ENCODE measurements around the gene MYNN. TPM values are rescaled to one million over a fixed set of nuclear protein-coding genes. Genes with fewer than 3 reads are reported as not detected.
A peak's percentile ranks its signal among the peaks of the same experiment; 100 is the strongest.

Gene MYNN
- total RNA-seq, 2 donors from 2014 or later = 10.2 to 11.2 TPM

- no peak for DNase-seq (ENCODE audit: low spot score)
- H3K27me3 ChIP-seq = no peaks in the 10 kb centered on the region
- no peaks in the 10 kb centered on the region for H3K36me3 ChIP-seq
- peaks cover 0 to 6% of the 10 kb centered on the region in 2 donors for H3K4me1 ChIP-seq
- H3K4me3 ChIP-seq = no peak overlapping the region
- TF ChIP-seq, protein P1, sequence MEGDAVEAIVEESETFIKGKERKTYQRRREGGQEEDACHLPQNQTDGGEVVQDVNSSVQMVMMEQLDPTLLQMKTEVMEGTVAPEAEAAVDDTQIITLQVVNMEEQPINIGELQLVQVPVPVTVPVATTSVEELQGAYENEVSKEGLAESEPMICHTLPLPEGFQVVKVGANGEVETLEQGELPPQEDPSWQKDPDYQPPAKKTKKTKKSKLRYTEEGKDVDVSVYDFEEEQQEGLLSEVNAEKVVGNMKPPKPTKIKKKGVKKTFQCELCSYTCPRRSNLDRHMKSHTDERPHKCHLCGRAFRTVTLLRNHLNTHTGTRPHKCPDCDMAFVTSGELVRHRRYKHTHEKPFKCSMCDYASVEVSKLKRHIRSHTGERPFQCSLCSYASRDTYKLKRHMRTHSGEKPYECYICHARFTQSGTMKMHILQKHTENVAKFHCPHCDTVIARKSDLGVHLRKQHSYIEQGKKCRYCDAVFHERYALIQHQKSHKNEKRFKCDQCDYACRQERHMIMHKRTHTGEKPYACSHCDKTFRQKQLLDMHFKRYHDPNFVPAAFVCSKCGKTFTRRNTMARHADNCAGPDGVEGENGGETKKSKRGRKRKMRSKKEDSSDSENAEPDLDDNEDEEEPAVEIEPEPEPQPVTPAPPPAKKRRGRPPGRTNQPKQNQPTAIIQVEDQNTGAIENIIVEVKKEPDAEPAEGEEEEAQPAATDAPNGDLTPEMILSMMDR (IDR thresholded peaks at IDR 0.05) = no peak
- H3K27ac ChIP-seq = no peak overlapping the region
- H3K9me3 ChIP-seq = no peaks in the 10 kb centered on the region
These were observed 12.7 kb upstream of the MYNN start for GRCh38 chr3:169760479-169760878.

DNA sequence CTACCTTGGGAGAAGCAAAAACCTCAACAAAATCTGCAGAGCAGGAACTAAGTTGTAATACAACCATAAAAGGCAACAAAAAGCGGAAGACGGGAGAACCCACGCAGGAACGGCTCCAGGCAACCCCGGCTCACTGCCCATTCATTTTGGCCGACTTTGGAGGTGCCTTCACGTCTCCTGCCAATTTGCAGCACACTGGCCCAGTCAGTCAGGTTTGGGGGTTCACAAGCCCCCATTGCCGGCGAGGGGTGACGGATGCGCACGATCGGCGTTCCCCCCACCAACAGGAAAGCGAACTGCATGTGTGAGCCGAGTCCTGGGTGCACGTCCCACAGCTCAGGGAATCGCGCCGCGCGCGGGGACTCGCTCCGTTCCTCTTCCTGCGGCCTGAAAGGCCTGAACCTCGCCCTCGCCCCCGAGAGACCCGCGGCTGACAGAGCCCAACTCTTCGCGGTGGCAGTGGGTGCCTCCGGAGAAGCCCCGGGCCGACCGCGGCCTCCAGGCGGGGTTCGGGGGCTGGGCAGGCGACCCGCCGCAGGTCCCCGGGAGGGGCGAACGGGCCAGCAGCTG is 8.8 kb upstream of the MYNN start:
- Histone ChIP-seq H3K27me3 (no peaks in the 10 kb centered on the region), H3K27ac (peak overlapping the region; percentile 95 to 96), H3K9me3 (no peaks in the 10 kb centered on the region), H3K4me1 (peaks cover 0 to 6% of the 10 kb centered on the region in 2 donors), H3K4me3 (peak overlapping the region; percentile 69 to 75), H3K36me3 (no peaks in the 10 kb centered on the region)
- TF ChIP-seq, protein P1 (IDR thresholded peaks at IDR 0.05) = peak in 1 of 2 donors; percentile 26
- DNase-seq (ENCODE audit: low spot score) = peak; percentile 82

DNA sequence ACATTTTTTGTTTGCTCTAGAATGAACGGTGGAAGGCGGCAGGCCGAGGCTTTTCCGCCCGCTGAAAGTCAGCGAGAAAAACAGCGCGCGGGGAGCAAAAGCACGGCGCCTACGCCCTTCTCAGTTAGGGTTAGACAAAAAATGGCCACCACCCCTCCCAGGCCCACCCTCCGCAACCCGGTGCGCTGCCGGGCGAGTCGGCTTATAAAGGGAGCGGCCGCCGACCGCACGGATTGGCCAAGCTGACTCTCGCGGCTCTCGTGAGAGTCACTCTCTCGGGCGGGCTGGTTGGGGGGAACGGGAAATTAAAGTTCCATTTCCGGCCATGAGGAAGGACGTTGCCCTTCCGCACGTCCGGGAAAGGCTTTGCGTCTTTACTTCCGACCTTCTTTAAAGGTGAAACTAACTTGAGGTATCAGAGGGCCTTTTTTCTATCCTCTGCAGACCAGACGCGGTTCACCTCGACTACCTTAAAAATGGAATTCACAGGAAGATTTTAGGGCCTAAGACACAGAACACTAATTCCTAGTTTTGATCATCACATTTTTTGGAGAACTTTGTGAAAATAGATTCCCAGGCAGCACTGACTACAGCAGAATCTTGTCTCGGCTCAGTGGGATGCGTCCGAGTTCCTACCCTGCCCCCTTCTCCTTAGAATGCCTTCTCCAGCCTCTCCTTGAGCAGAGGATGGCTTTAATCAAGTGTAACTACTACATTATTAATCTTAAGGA is 8.1 kb upstream of the MYNN start, which contains the start of gene TERC:
Gene TERC, minus strand, starts transcription at position 179 of the 731 bp plus-strand sequence.
- no peaks in the 10 kb centered on the region for H3K27me3 ChIP-seq
- H3K36me3 ChIP-seq = no peaks in the 10 kb centered on the region

DNA sequence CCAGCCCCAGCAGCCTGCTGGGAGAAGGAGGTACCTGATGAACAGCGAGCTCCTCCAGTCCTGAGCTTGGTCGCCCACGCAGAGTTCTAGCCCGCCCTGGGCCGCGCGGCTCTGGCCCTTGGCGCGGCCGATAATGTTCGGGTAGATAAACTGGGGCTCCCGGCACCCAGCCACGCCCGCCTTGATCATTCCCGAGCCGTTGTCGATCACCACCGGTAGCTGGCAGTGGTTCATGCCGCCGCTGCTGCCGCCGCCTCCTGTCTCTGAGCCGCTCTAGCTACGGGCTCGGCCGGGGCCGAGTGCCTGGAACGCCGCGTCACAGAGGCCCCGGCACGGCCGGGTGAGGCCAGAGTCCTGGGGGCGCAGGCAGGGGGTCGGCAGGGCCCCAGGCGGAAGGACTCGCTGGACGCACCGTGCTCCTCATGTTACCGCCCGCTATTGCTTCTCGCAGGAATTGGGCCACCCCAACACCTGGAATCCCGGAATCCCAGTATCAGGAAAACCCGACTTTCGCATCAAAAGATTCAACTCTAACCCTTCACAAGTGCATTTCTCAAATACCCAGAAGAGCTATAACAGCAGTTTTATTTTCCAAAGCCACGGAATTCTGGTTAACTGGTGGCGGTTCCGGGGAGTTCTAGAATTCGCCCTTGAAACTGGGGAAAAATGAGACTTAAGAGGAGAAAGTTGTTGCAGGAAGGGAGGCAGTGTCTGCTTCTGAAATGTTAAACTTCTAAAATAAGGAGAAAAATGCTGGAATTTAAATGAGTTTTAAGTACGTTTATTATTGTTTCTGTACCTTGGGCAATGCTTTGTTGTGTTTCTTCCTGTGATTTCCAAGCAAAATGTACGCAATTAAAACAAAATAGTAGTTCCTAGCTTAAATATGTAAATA is 3.7 kb upstream of the MYNN start, which contains the start of gene ACTRT3:
Gene ACTRT3, minus strand, starts transcription at position 275 of the 895 bp plus-strand sequence. Its CDS starts 41 bp downstream, at position 234.
- peak; percentile 67 for DNase-seq (ENCODE audit: low spot score)
- Histone ChIP-seq H3K4me3 (peak within 1 kb of the TSS; percentile 65), H3K4me1 (peaks cover 0 to 8% of the 10 kb centered on the region in 2 donors), H3K36me3 (peaks cover 5% of the 10 kb centered on the region), H3K27me3 (no peaks in the 10 kb centered on the region), H3K27ac (peak within 1 kb of the TSS; percentile 86 to 97), H3K9me3 (no peaks in the 10 kb centered on the region)
- TF ChIP-seq, protein P1 (IDR thresholded peaks at IDR 0.05) = no peak

More for the DNA sequence above, 8.1 kb upstream of the MYNN start, which contains the start of gene TERC:
- TF ChIP-seq, protein P1 (IDR thresholded peaks at IDR 0.05) = no peak
- Histone ChIP-seq H3K27ac (peak within 1 kb of the TSS; percentile 95 to 96), H3K4me3 (peak within 1 kb of the TSS; percentile 69 to 75), H3K9me3 (no peaks in the 10 kb centered on the region), H3K4me1 (peaks cover 0 to 6% of the 10 kb centered on the region in 2 donors)
- DNase-seq (ENCODE audit: low spot score) = peak; percentile 96

GRCh38 chr3:169771497-169772304 is 1.5 kb upstream of the MYNN start:
- H3K36me3 ChIP-seq = peaks cover 24% of the 10 kb centered on the region
- H3K4me1 ChIP-seq = peaks cover 0 to 17% of the 10 kb centered on the region in 2 donors
- H3K4me3 ChIP-seq = peak overlapping the region; percentile 75 to 97
- TF ChIP-seq, protein P1 (IDR thresholded peaks at IDR 0.05) = no peak
- H3K27me3 ChIP-seq = no peaks in the 10 kb centered on the region
- H3K9me3 ChIP-seq = no peaks in the 10 kb centered on the region
- H3K27ac ChIP-seq = peak overlapping the region; percentile 98 to 99
- no peak for DNase-seq (ENCODE audit: low spot score)
